Chondrocyte (in vitro differentiated cells): ENCODE data around the gene PPL. TPM values are rescaled to one million over a fixed set of nuclear protein-coding genes. Genes with fewer than 3 reads are reported as not detected.

Experiments used
- DNase-seq: peaks from one replicate; pipeline ENCODE4 v3.0.0; 2021; ENCODE audit warnings: mixed read lengths, low spot score
- H3K27ac Mint-ChIP-seq: one replicate; pipeline ENCODE4 v1.8.0; 2021; ENCODE audit warnings: mild to moderate bottlenecking, moderate library complexity, mixed read lengths; ENCODE audit not compliant: unreplicated experiment
- H3K27me3 Mint-ChIP-seq: 2 replicates; pipeline ENCODE4 v1.8.0; 2021; ENCODE audit warnings: low read depth, mixed read lengths
- H3K36me3 Mint-ChIP-seq: 2 replicates; pipeline ENCODE4 v1.8.0; 2021; ENCODE audit warnings: low read depth, mixed read lengths
- H3K4me1 Mint-ChIP-seq: 2 replicates; pipeline ENCODE4 v1.8.0; 2021; ENCODE audit warnings: low read depth, mild to moderate bottlenecking, mixed read lengths
- H3K4me3 Mint-ChIP-seq: one replicate; pipeline ENCODE4 v1.8.0; 2021; ENCODE audit warnings: mild to moderate bottlenecking, moderate library complexity, mixed read lengths; ENCODE audit not compliant: unreplicated experiment
- H3K9me3 Mint-ChIP-seq: 2 replicates; pipeline ENCODE4 v1.8.0; 2021; ENCODE audit warnings: low read depth, mixed read lengths
- long read RNA-seq: library from polyadenylated mRNA; stranded (forward); transcript quantifications from one replicate; pipeline ENCODE4 v2.0.0, GENCODE V29; 2021
- total RNA-seq: library from RNA; stranded (reverse); gene quantifications from 3 replicates; pipeline ENCODE4 v1.2.1, GENCODE V29; 2021
- TF ChIP-seq, protein P1 (sequence below): fragments of 200-600 bp; sonication (generic); IDR thresholded peaks from 2 replicates; pipeline ENCODE4 v1.5.0; 2021; ENCODE audit warnings: antibody characterized with exemption, mild to moderate bottlenecking, moderate library complexity

PPL gene
- 0.22 to 1.2 TPM (median 0.97 TPM) in 3 replicates for total RNA-seq
- long read RNA-seq, partial matches to known transcripts = 0 of 1 reads
- long read RNA-seq, other reads (novel, unspliced or antisense) = 1 of 1 reads

DNA sequence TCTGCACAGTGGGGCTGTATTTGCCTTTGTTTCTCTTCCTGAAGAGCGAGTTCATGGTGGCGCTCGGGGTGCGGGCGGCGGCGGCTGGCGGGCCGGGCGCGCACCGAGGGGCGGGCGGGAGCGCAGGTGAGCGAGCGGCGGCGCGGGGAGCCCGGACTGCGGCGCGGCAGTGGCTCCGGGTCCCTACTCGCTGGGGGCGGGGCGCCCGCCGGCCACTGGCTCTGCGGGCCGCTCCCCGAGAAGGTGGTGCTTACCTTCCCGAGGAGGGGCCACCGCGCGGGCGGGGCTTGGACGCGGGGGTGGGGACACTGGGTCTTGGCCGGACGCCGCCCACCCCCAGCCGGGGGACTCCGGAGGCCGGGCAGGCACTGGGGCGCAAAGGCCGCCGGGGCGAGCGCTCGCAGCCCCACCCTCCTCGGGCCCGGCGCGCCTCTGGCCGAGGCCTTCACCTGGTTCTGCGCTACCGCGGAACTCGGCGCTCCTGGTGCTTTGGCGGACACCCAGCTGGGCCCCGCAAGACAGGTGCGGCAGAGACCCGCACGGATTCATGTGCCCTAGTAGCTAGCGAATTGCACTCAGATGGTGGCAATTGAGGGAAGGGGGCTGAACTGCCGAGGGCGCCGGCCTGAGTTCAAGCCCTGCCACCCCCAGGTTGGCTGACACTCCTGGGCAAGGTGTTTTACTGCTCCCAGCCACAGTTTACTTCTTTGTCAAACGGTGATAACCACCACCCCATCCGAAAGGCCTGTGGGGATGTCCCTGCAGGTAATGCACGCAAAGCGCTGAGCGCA lies at the start of gene PPL:
Gene PPL, minus strand, starts transcription at position 158 of the 791 bp plus-strand sequence. Its CDS starts 103 bp downstream, at position 55.
- H3K4me1 Mint-ChIP-seq = peaks cover 12% of the 10 kb centered on the region
- H3K4me3 Mint-ChIP-seq = peak within 1 kb of the TSS; percentile 72
- TF ChIP-seq, protein P1, sequence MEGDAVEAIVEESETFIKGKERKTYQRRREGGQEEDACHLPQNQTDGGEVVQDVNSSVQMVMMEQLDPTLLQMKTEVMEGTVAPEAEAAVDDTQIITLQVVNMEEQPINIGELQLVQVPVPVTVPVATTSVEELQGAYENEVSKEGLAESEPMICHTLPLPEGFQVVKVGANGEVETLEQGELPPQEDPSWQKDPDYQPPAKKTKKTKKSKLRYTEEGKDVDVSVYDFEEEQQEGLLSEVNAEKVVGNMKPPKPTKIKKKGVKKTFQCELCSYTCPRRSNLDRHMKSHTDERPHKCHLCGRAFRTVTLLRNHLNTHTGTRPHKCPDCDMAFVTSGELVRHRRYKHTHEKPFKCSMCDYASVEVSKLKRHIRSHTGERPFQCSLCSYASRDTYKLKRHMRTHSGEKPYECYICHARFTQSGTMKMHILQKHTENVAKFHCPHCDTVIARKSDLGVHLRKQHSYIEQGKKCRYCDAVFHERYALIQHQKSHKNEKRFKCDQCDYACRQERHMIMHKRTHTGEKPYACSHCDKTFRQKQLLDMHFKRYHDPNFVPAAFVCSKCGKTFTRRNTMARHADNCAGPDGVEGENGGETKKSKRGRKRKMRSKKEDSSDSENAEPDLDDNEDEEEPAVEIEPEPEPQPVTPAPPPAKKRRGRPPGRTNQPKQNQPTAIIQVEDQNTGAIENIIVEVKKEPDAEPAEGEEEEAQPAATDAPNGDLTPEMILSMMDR = no peak
- no peaks in the 10 kb centered on the region for H3K9me3 Mint-ChIP-seq
- H3K36me3 Mint-ChIP-seq = no peaks in the 10 kb centered on the region
- H3K27me3 Mint-ChIP-seq = peaks cover 18% of the 10 kb centered on the region
- no peak for DNase-seq
- H3K27ac Mint-ChIP-seq = no peak within 1 kb of the TSS

- Mint-ChIP-seq H3K36me3 (peaks cover 2% of the 10 kb centered on the region), H3K4me1 (no peaks in the 10 kb centered on the region), H3K27ac (no peak overlapping the region), H3K27me3 (peaks cover 41% of the 10 kb centered on the region), H3K9me3 (peaks cover 7% of the 10 kb centered on the region), H3K4me3 (no peak overlapping the region)
- TF ChIP-seq, protein P1 = peak; percentile 9
- DNase-seq = no peak
These were observed 47.4 kb upstream of the PPL start for GRCh38 chr16:4984174-4984990.

DNA sequence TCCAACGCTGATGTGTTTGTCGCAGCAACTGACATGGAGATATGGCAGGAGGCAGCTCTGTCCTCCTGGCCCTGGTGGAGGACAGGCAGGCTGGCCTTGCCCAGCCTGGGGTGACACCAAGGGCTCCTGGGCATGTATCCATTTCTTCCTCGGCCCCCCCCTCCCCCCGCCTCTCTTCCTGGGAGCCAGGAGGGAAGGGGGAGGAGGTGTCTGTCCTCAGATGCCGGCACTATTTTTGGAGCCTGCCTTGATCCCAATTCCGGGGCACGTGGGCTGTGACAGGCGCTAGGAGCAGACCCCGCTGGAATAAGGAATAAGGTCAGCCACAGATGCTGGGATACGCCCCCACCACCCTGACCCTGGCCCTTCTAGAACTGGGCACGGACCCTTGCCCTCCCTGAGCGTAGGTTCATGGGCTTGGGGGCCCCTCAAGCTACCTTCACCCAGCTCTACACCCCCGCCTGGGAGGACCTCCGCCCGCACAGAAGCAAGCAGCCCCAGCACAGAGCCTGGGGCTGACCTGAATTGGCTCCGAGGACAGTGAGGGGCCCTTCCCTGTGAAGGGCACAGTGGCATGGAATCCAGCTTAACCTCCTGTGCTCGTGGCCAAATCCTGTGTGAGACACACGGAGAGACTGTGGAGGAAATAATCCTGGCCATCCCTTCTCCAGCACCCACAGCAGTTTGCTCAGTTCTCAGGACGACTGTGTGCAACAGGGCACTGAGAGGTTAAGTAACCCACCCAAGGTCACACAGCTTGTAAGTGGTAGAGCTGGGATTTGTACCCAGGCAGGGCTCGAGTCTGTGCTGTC lies 45.3 kb upstream of the PPL start:
- no peak overlapping the region for H3K4me3 Mint-ChIP-seq
- H3K27me3 Mint-ChIP-seq = peaks cover 35% of the 10 kb centered on the region
- no peaks in the 10 kb centered on the region for H3K36me3 Mint-ChIP-seq
- H3K27ac Mint-ChIP-seq = no peak overlapping the region
- TF ChIP-seq, protein P1 = no peak
- peaks cover 7% of the 10 kb centered on the region for H3K9me3 Mint-ChIP-seq
- DNase-seq = peak; percentile 55
- H3K4me1 Mint-ChIP-seq = no peaks in the 10 kb centered on the region

DNA sequence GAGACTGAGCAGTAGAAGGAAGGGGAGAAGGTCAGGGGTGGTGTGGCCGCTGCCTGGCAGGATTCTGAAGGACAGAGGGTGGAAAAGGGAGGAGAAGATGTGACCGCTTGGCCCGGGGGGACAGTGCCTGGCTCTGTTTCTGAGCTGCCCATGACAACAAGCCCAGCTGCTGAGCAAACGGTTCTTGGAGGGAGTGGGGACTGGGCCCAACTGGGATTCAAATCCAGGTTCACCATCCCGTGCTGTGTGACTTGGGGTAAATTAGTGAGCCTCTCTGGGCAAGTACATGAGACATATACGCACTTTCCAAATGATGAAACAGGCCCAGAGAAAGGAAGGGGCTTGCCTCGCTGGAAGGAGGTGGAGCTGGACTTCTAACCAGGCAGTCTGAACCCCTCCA lies 44.5 kb upstream of the PPL start:
- Mint-ChIP-seq H3K9me3 (peaks cover 7% of the 10 kb centered on the region), H3K4me1 (no peaks in the 10 kb centered on the region), H3K36me3 (no peaks in the 10 kb centered on the region), H3K4me3 (no peak overlapping the region), H3K27me3 (peaks cover 29% of the 10 kb centered on the region), H3K27ac (no peak overlapping the region)
- peak; percentile 64 for DNase-seq
- TF ChIP-seq, protein P1 = no peak
